ENCODE results near the gene BDKRB1.

DNA sequence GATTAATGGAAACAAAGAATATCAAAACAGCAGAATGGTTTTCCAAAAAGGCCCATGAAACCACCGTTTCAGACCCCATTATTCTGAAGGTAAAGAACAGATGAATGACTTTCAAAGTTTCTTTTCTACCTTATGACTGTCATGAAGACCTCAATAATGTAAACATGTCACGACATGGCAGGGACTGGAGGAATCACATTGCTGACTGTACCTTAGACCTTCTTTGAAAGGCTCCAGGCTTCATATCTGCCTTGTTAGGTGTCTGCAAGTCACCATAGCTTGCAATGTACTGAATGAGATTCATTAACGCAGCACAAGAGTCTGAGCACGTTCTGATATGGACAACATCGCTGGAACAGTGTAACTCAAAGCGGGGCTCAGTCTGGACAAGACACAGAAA lies 54.9 kb downstream of the BDKRB1 start:
- TF ChIP-seq, protein P1, sequence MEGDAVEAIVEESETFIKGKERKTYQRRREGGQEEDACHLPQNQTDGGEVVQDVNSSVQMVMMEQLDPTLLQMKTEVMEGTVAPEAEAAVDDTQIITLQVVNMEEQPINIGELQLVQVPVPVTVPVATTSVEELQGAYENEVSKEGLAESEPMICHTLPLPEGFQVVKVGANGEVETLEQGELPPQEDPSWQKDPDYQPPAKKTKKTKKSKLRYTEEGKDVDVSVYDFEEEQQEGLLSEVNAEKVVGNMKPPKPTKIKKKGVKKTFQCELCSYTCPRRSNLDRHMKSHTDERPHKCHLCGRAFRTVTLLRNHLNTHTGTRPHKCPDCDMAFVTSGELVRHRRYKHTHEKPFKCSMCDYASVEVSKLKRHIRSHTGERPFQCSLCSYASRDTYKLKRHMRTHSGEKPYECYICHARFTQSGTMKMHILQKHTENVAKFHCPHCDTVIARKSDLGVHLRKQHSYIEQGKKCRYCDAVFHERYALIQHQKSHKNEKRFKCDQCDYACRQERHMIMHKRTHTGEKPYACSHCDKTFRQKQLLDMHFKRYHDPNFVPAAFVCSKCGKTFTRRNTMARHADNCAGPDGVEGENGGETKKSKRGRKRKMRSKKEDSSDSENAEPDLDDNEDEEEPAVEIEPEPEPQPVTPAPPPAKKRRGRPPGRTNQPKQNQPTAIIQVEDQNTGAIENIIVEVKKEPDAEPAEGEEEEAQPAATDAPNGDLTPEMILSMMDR (IDR thresholded peaks at IDR 0.05), result no peak
- TF ChIP-seq, protein P2, sequence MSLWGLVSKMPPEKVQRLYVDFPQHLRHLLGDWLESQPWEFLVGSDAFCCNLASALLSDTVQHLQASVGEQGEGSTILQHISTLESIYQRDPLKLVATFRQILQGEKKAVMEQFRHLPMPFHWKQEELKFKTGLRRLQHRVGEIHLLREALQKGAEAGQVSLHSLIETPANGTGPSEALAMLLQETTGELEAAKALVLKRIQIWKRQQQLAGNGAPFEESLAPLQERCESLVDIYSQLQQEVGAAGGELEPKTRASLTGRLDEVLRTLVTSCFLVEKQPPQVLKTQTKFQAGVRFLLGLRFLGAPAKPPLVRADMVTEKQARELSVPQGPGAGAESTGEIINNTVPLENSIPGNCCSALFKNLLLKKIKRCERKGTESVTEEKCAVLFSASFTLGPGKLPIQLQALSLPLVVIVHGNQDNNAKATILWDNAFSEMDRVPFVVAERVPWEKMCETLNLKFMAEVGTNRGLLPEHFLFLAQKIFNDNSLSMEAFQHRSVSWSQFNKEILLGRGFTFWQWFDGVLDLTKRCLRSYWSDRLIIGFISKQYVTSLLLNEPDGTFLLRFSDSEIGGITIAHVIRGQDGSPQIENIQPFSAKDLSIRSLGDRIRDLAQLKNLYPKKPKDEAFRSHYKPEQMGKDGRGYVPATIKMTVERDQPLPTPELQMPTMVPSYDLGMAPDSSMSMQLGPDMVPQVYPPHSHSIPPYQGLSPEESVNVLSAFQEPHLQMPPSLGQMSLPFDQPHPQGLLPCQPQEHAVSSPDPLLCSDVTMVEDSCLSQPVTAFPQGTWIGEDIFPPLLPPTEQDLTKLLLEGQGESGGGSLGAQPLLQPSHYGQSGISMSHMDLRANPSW (CRISPR knock-in tag; conservative IDR thresholded peaks at IDR 0.05; ENCODE audit: low read depth), result no peak
- TF ChIP-seq MYBL2 (CRISPR knock-in tag; IDR thresholded peaks at IDR 0.05) (no peak), ZNF232 (CRISPR knock-in tag; IDR thresholded peaks at IDR 0.05) (no peak), FOXK1 (CRISPR knock-in tag; IDR thresholded peaks at IDR 0.05) (no peak)
- TF ChIP-seq, protein P3, sequence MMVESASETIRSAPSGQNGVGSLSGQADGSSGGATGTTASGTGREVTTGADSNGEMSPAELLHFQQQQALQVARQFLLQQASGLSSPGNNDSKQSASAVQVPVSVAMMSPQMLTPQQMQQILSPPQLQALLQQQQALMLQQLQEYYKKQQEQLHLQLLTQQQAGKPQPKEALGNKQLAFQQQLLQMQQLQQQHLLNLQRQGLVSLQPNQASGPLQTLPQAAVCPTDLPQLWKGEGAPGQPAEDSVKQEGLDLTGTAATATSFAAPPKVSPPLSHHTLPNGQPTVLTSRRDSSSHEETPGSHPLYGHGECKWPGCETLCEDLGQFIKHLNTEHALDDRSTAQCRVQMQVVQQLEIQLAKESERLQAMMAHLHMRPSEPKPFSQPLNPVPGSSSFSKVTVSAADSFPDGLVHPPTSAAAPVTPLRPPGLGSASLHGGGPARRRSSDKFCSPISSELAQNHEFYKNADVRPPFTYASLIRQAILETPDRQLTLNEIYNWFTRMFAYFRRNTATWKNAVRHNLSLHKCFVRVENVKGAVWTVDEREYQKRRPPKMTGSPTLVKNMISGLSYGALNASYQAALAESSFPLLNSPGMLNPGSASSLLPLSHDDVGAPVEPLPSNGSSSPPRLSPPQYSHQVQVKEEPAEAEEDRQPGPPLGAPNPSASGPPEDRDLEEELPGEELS (CRISPR knock-in tag; IDR thresholded peaks at IDR 0.05), result no peak
- TF ChIP-seq, protein P4, sequence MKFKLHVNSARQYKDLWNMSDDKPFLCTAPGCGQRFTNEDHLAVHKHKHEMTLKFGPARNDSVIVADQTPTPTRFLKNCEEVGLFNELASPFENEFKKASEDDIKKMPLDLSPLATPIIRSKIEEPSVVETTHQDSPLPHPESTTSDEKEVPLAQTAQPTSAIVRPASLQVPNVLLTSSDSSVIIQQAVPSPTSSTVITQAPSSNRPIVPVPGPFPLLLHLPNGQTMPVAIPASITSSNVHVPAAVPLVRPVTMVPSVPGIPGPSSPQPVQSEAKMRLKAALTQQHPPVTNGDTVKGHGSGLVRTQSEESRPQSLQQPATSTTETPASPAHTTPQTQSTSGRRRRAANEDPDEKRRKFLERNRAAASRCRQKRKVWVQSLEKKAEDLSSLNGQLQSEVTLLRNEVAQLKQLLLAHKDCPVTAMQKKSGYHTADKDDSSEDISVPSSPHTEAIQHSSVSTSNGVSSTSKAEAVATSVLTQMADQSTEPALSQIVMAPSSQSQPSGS (CRISPR knock-in tag; IDR thresholded peaks at IDR 0.05; ENCODE audit: borderline replicate concordance, low read depth), result no peak

Data from WTC11 (cell line).